ENCODE results near the gene YDJC.
"Not testable (repeated sequence)": the region's sequence is repeated elsewhere in the genome, so short reads cannot be mapped to it uniquely, and the experiment has no call there.

The YDJC gene

DNA sequence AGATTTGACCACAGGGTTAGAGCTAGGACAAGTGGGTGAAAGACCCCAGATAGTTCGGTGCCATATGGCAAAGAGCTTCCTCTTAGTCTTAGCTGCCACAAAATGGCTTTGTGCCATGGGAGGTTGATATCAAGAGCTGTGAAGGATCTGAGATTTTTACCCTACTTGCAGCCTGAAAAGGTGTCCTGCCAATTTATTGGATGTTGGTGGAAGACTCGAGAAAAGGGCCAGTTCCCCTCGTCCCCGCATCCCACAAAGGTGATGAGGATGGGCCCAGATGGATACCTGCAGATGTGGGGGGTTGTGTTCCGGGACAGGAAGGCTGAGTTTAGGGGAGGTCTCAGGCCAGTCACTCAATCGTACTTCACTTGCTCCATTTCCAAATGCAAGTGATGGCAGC lies 27.2 kb downstream of the YDJC start:
- no peak for DNase-seq

DNA sequence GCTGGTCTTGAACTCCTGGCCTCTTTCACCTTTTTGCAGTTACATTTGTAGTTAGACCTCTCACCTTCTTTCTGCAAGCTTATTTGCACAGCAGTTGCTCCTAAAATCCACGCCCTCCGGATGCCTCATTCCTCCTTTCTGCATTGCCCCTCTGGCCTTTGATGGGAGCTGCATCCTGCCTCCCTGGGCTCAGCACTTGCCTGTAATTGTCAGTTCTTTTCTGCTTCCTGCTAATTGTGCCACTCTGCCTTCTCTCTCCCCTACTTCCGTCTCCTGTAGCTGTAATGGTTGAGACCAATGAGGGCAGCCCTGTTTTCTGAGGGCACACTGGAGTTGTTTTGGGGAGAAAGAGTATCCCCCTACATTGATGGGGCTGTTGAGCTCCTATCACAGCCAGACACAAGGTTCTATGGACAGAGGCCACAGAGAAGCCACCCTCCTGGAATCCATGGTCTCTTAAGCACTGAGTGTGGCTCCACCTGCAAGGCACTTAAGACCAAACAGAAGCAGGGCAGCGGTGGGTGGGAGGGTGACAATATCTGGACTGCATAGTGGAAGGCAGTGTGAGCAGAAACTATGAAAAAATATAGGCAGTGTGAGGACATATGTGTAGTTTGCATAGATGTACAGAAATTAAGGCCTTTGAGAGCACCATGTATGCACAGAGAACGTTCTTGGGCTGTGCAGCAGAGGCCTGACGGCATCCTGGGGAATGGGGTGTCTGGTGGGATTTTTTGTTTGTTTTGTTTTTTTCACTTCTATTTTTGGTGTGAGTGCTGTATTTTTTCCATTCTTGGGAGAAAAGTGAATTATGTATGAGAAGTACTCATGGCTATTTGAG lies 30.5 kb downstream of the YDJC start:
- DNase-seq = no peak

DNA sequence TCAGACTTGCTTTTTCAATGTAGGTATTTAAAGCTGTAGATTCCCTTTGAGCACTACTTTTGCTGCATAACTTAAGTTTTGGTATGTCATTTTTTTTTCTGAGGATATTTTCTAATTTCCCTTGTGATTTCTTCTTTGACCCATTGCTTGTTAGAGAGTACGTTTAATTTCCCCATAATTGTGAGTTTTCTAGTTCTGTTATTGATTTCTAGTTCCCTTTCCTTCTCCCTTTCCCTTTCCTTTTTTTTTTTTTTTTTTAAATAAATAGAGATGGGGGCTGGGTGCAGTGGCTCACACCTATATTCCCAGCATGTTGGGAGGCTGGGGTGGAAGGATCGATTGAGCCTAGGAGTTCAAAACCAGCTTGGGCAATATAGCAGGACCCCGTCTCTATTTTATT lies 31.5 kb downstream of the YDJC start:
- DNase-seq = no peak

DNA sequence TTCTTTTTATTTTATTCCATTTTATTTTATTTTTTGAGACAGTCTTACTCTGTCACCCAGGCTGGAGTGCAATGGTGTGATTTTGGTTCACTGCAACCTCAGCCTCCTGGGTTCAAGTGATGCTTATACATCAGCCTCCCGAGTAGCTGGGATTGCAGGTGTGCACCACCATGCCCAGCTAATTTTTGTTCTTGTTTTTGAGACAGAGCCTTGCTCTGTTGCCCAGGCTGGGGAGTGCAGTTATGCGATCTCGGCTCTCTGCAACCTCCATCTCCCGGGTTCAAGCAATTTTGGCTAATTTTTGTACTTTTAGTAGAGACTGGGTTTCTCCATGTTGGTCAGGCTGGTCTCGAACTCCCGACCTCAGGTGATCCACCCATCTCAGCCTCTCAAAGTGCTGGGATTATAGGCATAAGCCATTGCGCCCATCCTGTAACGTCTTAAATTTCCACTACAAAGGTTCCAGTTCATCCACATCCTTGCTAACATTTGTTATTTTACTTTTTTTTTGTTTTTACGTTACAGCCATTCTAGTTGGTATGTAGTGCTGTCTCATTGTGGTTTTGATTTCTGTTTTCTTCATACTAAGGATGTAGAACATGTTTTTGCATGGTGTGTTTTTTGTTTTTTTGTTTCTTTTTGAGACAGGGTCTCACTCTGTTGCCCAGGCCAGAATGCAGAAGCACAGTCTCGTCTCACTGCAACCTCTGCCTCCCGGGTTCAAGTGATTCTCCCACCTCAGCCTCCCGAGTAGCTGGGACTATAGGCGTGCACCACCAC lies 33.3 kb downstream of the YDJC start:
- not testable (repeated sequence) for DNase-seq

- DNase-seq = no peak
Observed at GRCh38 chr22:21594865-21595452, 34.9 kb downstream of the YDJC start.

GRCh38 chr22:21593406-21594232 lies 36.2 kb downstream of the YDJC start:
- no peak for DNase-seq

GRCh38 chr22:21592422-21592821 lies 37.4 kb downstream of the YDJC start:
- DNase-seq = no peak

DNA sequence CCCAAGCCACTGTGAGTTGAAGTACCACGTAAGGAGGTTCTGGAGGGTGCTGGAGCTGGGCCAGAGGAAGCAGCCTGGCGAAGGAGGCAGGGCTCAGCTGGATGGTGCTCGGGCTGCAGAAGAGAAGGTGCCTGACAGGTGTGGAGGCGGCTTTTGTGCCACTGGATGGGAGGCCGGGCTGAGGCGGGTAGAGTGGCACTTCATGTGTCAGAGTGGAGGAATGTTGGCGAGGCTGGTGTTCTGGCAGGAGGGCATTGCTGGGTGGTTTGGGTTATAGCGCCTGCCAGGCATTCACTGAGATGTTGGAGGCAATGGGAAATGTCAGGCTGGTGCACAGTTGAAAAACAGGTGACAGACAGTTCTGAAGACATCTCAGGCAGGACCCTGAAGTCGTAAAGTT lies 38.1 kb downstream of the YDJC start:
- no peak for DNase-seq

GRCh38 chr22:21590809-21591641 lies 38.8 kb downstream of the YDJC start:
- DNase-seq = no peak

DNA sequence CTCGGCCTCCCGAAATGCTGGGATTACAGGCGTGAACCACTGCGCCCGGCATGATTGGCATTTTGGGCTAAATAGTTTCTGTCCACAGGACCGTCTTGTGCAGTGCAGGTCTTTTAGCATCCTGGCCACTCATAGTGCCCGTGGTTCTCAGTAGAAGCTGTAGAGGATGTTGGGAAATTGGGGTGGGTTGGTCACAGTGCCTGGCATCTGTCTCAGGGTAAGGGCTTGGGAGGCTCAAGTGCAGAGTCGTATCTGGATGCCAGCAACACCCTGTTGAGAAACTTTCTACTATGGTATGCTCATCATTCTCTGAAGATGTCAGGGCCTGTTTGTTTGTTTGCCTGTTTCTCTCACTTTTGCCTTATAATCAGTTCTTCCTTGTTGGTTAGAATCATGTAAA lies 40.4 kb downstream of the YDJC start:
- no peak for DNase-seq

DNA sequence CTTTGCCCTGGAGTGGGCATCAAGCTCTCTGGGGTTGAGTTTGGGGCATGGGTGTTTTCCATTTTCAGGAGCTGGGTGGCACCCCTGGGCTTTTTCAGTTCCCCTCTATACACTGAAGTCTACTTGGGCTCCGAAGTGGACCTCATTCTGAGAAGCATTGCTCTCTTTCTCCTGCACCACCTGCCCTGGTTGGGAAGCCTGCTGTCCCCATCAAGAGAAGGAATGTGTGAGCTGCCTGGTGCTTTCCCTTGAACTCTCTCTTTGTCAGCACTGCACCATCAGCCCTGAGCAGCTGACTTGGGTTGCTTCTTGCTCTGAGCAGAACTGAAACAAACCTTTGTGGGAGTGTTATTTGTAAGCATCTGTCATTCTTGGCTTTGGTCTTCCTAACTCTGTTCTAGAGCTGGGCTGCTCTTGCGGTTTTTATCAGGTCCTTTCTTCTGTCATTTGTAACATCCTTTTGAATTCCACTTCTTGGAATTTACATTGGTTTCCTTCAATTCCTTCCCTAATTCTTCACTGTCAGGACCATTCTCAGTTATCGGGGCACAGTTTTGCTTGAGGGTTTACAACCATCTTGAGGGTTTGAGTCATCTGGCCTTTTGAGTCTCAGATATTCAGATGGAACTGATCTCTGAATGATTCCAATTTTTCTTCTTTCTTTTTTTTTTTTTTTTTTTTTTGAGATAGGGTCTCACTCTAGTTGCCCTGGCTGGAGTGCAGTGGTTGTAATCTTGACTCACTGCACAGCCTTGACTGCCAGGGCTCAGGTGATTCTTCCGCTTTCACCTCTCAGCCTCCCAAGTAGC lies 41.8 kb downstream of the YDJC start:
- DNase-seq = no peak

GRCh38 chr22:21585389-21585788 lies 44.4 kb downstream of the YDJC start:
- DNase-seq = no peak

DNA sequence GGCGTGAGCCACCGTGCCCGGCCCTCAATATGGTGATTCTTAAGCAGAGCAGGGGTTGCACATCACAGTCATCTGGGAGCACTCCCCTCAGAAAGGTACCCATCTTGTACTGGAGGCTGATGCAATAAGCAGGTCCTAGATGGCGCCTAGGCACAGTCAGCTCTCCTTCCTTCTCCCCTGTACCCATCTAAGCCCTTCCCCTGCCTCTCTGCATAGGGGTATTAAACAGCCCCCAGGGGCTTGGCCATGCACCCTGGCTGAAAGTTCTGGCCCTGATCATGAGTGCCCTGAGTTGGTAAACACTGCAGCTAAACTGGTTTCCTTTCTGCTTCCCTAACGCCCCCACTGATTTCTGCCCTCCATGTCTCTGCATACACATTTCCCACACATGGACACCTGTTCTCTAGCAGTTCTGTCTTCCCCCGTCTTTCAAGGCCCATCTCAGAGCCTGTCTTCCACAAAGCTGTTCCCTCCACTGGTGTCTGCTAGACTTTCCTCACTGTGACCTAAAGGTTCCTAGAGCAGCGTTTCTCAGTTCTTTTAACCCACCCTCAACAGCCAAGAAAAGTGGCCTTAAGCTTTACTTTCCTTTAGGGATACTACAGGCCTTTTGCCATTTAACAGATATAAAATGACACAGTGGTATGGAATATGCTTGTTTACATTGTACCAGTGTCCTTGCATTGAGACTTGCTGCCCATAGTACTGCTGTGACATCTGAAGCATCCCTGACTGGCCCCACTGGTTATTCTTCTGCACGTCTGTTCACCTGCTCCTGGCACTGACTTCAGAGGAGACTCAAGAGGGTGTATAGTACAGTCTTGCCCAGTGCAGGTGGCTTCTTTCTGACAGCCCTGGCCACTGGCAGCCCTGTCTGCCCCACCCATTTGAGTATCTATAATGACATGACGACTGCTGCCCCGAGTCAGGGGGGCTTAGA lies 46.8 kb downstream of the YDJC start:
- DNase-seq = no peak

DNA sequence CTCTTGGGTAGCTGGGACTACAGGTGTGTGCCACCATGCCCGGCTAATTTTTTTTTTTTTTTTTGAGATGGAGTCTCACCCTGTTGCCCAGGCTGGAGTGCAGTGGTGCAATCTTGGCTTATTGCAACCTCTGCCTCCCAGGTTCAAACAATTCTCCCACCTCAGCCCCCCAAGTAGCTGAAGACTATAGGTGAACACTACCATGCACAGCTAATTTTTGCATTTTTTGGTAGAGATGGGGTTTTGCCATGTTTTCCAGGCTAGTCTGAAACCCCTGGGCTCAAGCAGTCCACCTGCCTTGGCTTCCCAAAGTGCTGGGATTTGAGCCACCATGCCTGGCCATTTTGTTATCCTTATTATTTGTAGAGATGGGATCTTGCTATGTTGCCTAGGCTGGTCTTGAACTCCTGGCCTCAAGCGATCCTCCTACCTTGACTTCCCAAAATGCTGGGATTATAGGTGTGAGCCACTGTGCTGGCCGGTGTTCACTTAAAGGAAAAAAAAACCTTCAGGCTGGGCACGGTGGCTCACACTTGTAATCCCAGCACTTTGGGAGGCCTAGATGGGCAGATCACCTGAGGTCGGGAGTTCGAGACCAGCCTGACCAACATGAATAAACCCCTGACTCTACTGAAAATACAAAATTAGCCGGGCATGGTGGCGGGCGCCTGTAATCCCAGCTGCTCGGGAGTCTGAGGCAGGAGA lies 48.7 kb downstream of the YDJC start:
- DNase-seq = not testable (repeated sequence)

DNA sequence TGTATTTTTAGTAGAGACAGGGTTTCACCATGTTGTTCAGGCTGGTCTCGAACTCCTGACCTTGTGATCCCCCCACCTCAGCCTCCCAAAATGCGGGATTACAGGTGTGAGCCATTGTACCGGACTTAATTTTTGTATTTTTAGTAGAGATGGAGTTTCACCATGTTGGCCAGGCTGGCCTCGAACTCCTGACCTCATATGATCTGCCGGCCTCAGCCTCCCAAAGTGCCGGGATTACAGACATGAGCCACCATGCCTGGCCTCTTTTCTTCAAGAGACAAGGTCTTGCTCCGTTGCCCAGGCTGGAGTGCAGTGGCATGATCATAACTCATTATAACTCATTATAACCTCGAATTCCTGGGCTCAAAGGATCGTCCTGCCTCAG lies 49.2 kb downstream of the YDJC start:
- DNase-seq = not testable (repeated sequence)

DNA sequence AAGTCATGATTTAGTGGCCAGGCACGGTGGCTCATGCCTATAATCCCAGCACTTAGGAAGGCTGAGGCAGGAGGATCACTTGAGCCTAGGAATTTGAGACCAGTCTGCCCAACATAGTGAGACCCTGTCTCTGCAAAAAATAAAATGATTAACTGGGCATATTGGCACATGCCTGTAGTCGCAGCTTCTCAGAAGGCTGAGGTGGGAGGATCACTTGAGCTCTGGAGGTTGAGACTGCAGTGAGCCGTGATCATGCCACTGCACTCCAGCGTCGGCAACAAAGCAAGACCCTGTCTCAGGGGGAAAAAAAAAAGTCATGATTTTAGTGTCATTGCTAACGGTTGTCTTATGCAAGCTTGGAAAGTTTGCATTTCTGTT lies 50.4 kb downstream of the YDJC start:
- DNase-seq = no peak
